CD4-positive, alpha-beta T cell treated with Interleukin-6 for 4 hours (primary cell): ENCODE results near the gene DCTN5.

ENCODE experiments used
- DNase-seq: peaks from one replicate; pipeline ENCODE4 v3.0.0-alpha.2; 2020; ENCODE audit warnings: mixed read lengths

The DCTN5 gene

GRCh38 chr16:23666571-23667354, 25.5 kb downstream of the DCTN5 start:
- DNase-seq: no peak

GRCh38 chr16:23667355-23667659, 26.0 kb downstream of the DCTN5 start:
- no peak for DNase-seq

GRCh38 chr16:23668225-23668624, 27.0 kb downstream of the DCTN5 start:
- DNase-seq: no peak

DNA sequence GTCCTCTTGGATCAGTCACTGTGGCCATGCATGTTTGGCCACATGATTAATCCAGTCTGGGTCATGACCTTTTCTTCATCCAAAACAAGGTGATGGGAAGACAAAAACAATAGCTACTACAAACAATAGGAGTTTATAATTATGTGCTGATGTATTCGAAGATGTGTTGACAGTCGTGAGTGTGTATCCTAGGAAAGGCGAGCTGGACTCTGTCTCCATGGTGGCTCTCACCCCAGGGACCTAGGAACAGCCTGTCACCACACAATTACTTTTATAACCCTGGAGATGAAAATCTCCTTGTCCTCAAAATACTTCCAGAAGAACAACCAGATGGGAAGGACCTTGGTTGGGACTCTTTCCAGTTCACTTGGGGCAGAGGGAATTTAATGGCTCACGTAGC, 27.6 kb downstream of the DCTN5 start:
- DNase-seq: no peak

DNA sequence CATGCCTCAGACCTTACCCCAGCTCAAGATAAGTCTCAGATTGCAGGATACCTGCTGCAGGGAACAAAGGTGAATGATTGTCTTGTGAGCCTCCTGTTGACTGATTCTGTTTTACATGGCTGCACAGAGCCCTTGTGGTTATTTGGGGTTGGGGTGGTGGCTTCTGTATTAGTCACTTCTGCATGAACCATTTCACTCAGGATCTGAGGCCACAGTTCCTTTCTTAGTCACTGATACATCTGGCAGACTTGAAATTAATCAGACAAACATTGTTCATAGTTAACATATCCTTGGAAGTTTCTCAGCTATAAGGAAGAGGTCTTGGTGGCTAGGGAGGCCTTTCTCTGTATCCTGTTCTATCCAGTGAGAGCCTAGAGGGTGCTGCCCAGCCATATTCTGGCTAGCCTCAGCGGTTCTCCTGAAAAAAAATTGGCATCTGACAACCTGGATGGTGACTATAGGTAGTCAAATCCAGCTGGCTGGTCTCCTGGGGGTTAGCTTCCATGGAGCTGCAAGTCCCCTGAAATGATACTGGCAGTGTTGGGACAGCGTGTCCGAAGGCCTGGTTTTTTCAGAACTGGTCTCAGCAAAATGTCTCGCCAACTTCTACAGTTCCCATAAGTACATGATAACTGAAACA, 29.0 kb downstream of the DCTN5 start:
- no peak for DNase-seq

GRCh38 chr16:23673971-23674614, 32.8 kb downstream of the DCTN5 start:
- DNase-seq: no peak

- no peak for DNase-seq
These were observed 35.7 kb downstream of the DCTN5 start for GRCh38 chr16:23676924-23677480.

DNA sequence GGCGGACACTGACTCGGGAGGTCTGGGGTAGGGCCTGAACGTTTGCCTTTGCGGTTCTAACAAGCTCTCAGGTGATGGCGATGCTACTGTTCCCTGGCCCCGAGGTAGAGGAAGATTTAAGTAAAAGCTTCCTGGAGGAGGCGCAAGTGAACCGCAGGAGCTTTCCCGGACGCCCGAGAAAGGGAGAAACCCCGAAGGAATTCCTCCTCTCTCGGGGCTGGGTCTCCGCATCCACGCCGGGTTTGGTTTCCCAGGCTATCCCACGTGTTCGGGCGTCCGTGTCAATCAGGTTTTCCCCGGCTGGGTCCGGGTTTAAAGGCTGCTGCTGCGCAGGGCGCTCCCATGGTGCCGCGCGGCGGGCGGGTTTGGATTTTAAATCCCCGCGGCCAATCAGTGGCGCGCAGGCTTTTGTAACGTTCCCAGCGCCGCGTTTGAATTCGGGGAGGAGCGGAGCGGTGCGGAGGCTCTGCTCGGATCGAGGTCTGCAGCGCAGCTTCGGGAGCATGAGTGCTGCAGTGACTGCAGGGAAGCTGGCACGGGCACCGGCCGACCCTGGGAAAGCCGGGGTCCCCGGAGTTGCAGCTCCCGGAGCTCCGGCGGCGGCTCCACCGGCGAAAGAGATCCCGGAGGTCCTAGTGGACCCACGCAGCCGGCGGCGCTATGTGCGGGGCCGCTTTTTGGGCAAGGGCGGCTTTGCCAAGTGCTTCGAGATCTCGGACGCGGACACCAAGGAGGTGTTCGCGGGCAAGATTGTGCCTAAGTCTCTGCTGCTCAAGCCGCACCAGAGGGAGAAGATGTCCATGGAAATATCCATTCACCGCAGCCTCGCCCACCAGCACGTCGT, 37.4 kb downstream of the DCTN5 start, which contains the start of gene PLK1:
TSS of gene PLK1 (plus strand) at position 460 of the 844 bp plus-strand sequence. CDS start at position 504, 44 bp downstream.
- DNase-seq: peak; percentile 71

- no peak for DNase-seq
These were observed 38.2 kb downstream of the DCTN5 start for GRCh38 chr16:23679274-23679985.

- DNase-seq: no peak
These were observed 38.7 kb downstream of the DCTN5 start for GRCh38 chr16:23679986-23680336.

GRCh38 chr16:23682181-23682580, 40.9 kb downstream of the DCTN5 start:
- no peak for DNase-seq

DNA sequence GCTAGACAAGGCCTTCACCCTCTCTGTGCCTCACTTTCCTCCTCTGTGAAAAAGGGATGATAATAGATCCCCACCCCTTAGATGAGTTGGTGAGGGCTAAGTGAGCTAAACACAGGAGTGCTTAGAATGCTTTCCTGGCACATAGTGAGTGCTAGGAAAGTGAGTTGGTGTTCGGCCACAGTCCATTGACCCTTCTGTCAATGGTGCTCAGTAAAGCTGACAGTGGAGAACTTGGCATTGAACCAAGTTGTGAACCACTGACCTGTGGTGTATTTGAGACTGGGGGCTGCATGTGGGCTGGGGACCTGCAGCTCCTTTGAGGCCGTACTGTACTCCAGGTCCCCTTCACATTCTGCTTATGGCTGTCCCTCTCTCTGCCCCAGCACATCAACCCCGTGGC, 42.2 kb downstream of the DCTN5 start:
- DNase-seq: no peak

GRCh38 chr16:23687034-23687808, 46.0 kb downstream of the DCTN5 start:
- no peak for DNase-seq

DNA sequence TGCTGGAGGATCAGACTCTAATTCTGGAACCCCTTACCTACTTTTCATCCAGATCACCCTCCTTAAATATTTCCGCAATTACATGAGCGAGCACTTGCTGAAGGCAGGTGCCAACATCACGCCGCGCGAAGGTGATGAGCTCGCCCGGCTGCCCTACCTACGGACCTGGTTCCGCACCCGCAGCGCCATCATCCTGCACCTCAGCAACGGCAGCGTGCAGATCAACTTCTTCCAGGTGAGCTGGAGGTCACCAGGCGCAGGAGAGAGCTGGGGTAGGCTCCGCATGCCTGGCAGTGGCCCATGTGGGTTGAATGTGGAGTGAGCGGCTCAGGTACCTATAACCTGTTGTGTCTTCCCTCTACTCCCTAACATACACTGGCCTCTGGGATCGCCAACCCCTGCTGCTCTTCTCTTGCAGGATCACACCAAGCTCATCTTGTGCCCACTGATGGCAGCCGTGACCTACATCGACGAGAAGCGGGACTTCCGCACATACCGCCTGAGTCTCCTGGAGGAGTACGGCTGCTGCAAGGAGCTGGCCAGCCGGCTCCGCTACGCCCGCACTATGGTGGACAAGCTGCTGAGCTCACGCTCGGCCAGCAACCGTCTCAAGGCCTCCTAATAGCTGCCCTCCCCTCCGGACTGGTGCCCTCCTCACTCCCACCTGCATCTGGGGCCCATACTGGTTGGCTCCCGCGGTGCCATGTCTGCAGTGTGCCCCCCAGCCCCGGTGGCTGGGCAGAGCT, 48.3 kb downstream of the DCTN5 start:
- DNase-seq: no peak

DNA sequence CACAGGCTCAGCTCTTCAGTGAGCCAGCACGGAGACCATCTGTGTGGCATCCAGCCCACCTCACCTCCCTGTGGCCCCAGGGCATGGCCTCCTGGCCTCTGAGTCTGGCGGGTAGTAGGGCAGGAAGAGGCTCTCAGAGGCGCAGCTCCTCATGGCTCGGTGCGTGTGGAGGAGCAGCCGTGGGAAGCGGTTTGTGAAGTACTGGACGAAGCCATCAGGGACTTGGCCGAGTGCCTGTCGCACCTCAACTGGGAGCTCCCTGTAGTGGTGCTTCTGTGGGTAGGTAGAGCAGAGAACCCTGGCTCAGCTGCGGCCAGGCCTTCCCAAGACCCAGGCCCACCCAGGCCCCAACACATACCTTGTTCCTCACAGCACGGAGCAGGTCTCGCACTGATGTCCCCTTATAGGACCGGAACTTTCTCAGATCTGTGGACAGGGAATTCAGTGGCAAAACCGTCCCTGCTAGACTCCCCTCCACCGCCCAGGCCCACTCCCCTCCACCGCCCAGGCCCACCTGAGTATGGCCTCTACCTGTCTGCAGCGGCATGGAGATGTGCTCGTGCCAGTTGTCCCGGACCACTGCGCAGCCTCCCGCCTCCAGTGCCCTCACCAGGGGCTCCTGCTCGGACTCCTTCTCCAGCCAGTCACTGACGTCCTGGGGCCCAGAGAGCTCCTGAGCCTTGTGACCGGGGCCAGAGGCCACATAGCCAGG, 49.7 kb downstream of the DCTN5 start:
- DNase-seq: no peak

- DNase-seq: no peak
These were observed 50.4 kb downstream of the DCTN5 start for GRCh38 chr16:23691483-23692189.

DNA sequence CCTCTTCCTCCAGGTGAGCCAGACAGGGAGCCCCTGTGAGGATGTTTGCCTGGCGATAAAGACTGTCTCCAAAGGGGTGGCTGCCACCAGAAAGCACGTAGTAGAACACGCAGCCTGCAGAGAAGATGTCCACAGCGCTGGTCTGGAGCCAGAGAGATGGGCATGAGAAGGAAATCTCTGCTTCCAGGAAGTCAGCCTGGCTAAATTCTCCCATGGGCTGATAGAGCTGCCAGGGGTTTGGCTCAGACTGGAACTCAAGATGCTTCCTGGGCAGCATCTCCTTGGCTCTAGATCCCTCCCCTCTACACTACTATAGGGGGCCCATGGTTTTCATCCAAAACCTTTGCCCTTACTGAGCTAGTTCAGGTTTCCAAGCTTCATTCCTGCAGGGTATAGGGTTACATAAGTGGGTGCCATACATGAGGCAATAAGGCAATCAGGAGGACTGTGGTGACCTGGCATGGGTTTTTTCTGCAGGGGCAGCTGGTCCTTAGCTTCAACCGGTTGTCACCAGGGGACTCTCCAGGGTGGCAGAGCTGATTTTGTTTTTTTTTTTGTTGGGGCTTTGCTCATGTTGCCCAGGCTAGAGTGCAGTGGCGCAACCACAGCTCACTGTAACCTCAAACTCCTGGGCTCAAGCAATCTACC, 51.0 kb downstream of the DCTN5 start:
- no peak for DNase-seq

- DNase-seq: no peak
These were observed 53.0 kb downstream of the DCTN5 start for GRCh38 chr16:23694265-23694643.
